Upper lobe of right lung (tissue), 1 donor: ENCODE results near the gene LLGL2. TPM values are rescaled to one million over a fixed set of nuclear protein-coding genes. Genes with fewer than 3 reads are reported as not detected.

Experiments
- ATAC-seq: fragments of 200-7000 bp; cut with Tn5 transposase; one replicate; pipeline ENCODE4 v1.9.1; 2020; ENCODE audit warnings: mild to moderate bottlenecking, moderate library complexity
- DNase-seq: peaks from one replicate; pipeline ENCODE4 v3.0.0-alpha.2; 2020
- H3K27ac ChIP-seq: fragments of 200-600 bp; one replicate; pipeline ENCODE4 v1.8.0; 2022
- H3K27me3 ChIP-seq: fragments of 200-600 bp; one replicate; pipeline ENCODE4 v1.8.0; 2022; ENCODE audit warnings: mild to moderate bottlenecking
- H3K36me3 ChIP-seq: fragments of 200-600 bp; one replicate; pipeline ENCODE4 v1.8.0; 2022
- H3K4me1 ChIP-seq: fragments of 200-600 bp; one replicate; pipeline ENCODE4 v1.8.0; 2022
- H3K4me3 ChIP-seq: fragments of 200-600 bp; one replicate; pipeline ENCODE4 v1.8.0; 2022; ENCODE audit warnings: mild to moderate bottlenecking
- H3K9me3 ChIP-seq: fragments of 200-600 bp; one replicate; pipeline ENCODE4 v1.8.0; 2022
- intact Hi-C: fragments of 100-400 bp; cut with DNase I; formaldehyde crosslinking; loops from one replicate; pipeline ENCODE4 v1.11.0; 2022
- total RNA-seq: library from RNA; stranded (reverse); fragmentation: NEBNext Ultra II Directional; extraction: Animal tissue kit (Norgen Biotek cat#: 25700); gene quantifications from one replicate; pipeline ENCODE4 v1.2.1, GENCODE V29; 2021
- TF ChIP-seq, protein P1 (sequence below): fragments of 200-600 bp; IDR thresholded peaks from one replicate; pipeline ENCODE4 v1.8.0; 2022; ENCODE audit warnings: antibody characterized with exemption
- donor health status: DM: no; HTN: yes; CAD: no; lungs with severe emphysema.

LLGL2 gene
- total RNA-seq, 1 donor from 2014 or later = 133 TPM

DNA sequence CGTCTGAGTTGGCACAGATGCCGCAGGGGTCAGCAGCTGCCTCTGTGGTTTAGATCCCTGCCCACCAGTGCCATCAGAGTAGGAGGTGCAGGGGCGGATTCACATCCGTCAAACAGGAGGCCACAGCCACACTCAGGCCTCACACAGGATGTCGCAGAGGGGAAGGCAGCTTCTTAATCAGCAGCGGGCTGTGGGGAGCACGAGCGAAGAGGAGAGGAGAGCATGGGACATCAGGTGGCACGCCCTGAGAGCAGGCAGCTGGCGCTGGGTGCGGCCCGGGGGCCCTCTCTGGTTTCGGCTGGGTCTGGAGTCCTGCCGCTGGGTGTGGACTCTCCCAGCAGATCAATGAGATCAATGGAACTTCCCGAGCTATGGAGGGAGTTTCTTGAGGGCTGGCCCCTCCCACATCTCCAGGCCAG, 9.6 kb downstream of the LLGL2 start:
- DNase-seq (no peak), ATAC-seq (peak; percentile 15)
- Histone ChIP-seq H3K4me3 (no peak overlapping the region), H3K9me3 (no peaks in the 10 kb centered on the region), H3K36me3 (peaks cover 6% of the 10 kb centered on the region), H3K27me3 (no peaks in the 10 kb centered on the region), H3K27ac (peak overlapping the region; percentile 51), H3K4me1 (peaks cover 13% of the 10 kb centered on the region)
- TF ChIP-seq, protein P1, sequence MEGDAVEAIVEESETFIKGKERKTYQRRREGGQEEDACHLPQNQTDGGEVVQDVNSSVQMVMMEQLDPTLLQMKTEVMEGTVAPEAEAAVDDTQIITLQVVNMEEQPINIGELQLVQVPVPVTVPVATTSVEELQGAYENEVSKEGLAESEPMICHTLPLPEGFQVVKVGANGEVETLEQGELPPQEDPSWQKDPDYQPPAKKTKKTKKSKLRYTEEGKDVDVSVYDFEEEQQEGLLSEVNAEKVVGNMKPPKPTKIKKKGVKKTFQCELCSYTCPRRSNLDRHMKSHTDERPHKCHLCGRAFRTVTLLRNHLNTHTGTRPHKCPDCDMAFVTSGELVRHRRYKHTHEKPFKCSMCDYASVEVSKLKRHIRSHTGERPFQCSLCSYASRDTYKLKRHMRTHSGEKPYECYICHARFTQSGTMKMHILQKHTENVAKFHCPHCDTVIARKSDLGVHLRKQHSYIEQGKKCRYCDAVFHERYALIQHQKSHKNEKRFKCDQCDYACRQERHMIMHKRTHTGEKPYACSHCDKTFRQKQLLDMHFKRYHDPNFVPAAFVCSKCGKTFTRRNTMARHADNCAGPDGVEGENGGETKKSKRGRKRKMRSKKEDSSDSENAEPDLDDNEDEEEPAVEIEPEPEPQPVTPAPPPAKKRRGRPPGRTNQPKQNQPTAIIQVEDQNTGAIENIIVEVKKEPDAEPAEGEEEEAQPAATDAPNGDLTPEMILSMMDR = no peak
- intact Hi-C loops = no loop called here

DNA sequence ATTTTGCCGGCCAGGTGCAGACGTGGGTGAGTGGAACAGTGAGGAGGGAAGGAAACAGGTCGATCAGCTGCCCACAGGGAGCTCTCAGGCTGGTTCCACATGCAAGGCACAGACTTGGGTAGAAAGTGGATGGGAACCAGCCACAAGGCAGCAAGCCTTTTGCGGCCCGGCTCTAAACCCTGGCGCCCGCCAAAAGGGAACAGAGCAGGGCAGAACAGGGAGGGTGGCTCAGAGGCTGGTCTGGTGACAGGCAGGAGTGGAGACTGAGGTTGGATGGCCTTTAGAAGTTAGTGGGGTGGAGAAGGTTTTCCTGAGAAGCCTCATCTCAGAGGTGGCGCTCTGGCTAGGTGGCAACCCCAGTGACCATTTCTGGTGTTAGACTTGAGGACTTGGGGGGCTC, 10.4 kb downstream of the LLGL2 start:
- no peaks in the 10 kb centered on the region for H3K27me3 ChIP-seq
- DNase-seq = no peak
- peak overlapping the region; percentile 51 for H3K27ac ChIP-seq
- TF ChIP-seq, protein P1 = no peak
- intact Hi-C loops = no loop called here
- H3K36me3 ChIP-seq = peaks cover 6% of the 10 kb centered on the region
- H3K9me3 ChIP-seq = no peaks in the 10 kb centered on the region
- no peak for ATAC-seq
- H3K4me1 ChIP-seq = peaks cover 11% of the 10 kb centered on the region
- H3K4me3 ChIP-seq = no peak overlapping the region

DNA sequence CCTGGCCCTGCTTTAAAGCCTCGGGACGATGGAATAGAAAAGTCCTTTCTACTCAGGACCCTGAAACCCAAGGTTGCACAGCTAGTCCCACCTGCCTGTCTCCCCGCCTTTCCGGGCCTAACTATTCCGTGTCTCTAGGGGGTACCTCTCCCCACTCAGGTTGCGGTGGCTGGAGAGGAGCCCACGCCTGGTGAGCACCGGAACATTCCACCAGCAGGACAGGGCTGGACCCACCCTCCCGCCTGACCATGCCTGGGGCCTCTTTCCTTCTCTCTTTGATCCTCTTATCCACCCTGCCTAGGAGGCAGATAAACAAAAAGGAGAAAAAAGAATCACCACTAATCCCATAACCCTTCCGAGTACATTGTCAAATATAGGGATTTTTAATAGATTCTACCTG, 10.9 kb downstream of the LLGL2 start:
- peaks cover 6% of the 10 kb centered on the region for H3K4me1 ChIP-seq
- H3K36me3 ChIP-seq = peaks cover 6% of the 10 kb centered on the region
- no peaks in the 10 kb centered on the region for H3K9me3 ChIP-seq
- ATAC-seq (peak; percentile 15), DNase-seq (no peak)
- intact Hi-C loops = no loop called here
- TF ChIP-seq, protein P1 = no peak
- H3K27me3 ChIP-seq = no peaks in the 10 kb centered on the region
- H3K4me3 ChIP-seq = no peak overlapping the region
- H3K27ac ChIP-seq = peak overlapping the region; percentile 51

DNA sequence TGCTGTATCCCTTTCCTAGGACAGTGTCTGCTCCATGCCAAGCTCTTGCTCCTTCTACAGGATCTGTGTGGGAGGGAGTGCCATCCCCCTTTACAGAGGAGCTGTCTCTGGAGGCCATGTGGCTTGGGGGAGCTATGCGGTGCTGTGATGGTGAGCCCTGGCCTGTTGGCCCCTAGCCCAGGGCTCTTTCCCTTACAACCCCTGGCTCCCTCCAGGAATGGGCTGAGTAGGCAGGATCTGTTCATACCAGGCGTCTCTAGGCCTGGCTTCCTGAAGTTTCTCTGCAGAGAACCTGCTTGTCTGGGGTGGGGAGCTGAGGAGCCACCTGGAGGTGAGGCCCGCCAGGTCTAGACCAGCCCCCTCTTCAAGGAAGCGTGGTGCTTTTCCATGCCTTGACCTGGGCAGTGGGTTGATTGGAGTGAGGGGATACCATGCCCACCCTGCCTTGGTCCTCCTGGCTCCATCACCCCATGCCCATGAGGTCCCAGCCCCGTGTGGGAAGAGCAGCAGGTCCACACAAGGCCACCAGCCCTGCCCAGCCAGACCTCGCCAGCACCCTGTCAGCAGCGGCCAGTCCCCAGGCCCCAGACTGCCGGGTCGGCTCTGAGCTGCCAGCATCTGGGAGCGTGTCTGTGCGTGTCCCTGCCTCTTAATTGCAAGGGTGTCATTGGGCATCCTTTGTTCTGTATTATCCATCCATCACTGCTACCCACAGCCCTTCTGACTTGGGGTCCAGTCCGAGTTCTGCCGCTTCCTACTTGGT, 14.7 kb downstream of the LLGL2 start:
- no peaks in the 10 kb centered on the region for H3K4me1 ChIP-seq
- no peaks in the 10 kb centered on the region for H3K36me3 ChIP-seq
- no peaks in the 10 kb centered on the region for H3K27me3 ChIP-seq
- TF ChIP-seq, protein P1 = no peak
- ATAC-seq (no peak), DNase-seq (no peak)
- intact Hi-C loops = no loop called here
- no peak overlapping the region for H3K4me3 ChIP-seq
- H3K27ac ChIP-seq = no peak overlapping the region
- no peaks in the 10 kb centered on the region for H3K9me3 ChIP-seq

DNA sequence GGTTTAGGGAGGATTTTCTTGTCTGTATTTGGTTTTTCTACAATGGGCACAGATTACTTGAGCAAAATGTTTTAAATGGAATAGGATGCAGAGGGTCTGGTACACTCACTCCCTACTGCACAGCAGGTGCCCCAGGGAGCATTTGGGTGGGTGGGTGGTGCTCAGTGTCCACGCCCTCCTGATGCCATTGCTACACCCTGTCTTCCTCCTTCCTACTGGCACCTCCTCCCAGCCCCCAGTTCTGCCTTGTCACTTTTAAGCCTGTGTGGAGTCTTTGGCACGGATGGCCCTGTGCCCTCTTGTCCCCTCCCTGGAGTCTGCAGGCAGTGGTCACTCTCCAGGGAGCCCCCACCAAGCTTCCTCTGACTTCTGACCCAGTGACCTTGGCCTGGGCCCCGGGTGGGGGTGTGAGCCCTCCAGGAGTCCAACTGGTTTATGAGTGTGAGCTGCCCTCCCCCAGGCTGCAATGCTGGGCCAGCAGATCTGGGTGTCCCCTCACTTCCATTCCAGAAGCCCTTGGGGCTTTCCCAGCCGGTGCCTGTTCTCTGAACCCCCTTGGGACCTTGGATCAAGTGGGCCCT, 15.5 kb downstream of the LLGL2 start:
- H3K27me3 ChIP-seq = no peaks in the 10 kb centered on the region
- no peak for DNase-seq
- H3K36me3 ChIP-seq = no peaks in the 10 kb centered on the region
- H3K4me1 ChIP-seq = no peaks in the 10 kb centered on the region
- H3K27ac ChIP-seq = no peak overlapping the region
- intact Hi-C loops = no loop called here
- no peak overlapping the region for H3K4me3 ChIP-seq
- no peak for ATAC-seq
- TF ChIP-seq, protein P1 = no peak
- H3K9me3 ChIP-seq = no peaks in the 10 kb centered on the region
